Naive thymus-derived CD4-positive, alpha-beta T cell (primary cell): ENCODE data around the gene DOCK2. TPM values are rescaled to one million over a fixed set of nuclear protein-coding genes. Genes with fewer than 3 reads are reported as not detected.
A peak's percentile ranks its signal among the peaks of the same experiment; 100 is the strongest.

Experiments
- ATAC-seq: fragments of 150-1000 bp; cut with Tn5 transposase; 2 replicates; pipeline ENCODE4 v1.10.0; 2021; ENCODE audit warnings: mild to moderate bottlenecking, moderate library complexity
- CTCF ChIA-PET: fragments of 350-600 bp; sonication (Branson Sonifier 250); formaldehyde crosslinking; loops from one replicate; lab custom pipeline; 2021; ENCODE audit warnings: antibody characterized with exemption; lab: Charles Lee
- POLR2A ChIA-PET: fragments of 350-600 bp; sonication (Branson Sonifier 250); formaldehyde crosslinking; loops from one replicate; lab custom pipeline; 2021; ENCODE audit warnings: antibody characterized with exemption, inconsistent platforms; lab: Charles Lee
- DNase-seq, 9 donors: peaks; one replicate each; pipeline versions ENCODE4 v3.0.0 to v3.0.0-alpha.2; 2020 to 2022; ENCODE audit warnings: mixed read lengths in 1 of 9
- H3K27ac ChIP-seq: one replicate; pipeline ENCODE4 v1.7.0; 2013; ENCODE audit warnings: mild to moderate bottlenecking, low read depth, low read length, moderate library complexity
- H3K27me3 ChIP-seq, 2 donors: one replicate each; pipeline ENCODE4 v1.7.0; 2013; ENCODE audit warnings: low read length in 2 of 2, mild to moderate bottlenecking in 2 of 2, moderate library complexity in 2 of 2; ENCODE audit not compliant: control insufficient read depth in 2 of 2, insufficient read depth in 2 of 2
- H3K36me3 ChIP-seq, 3 experiments: 1 replicate in 2 of 3; 2 replicates in 1 of 3; pipeline ENCODE4 v1.7.0; 2013; ENCODE audit warnings: low read length in 3 of 3, mild to moderate bottlenecking in 3 of 3, moderate library complexity in 1 of 3; ENCODE audit not compliant: insufficient read depth in 3 of 3, control insufficient read depth in 2 of 3
- H3K4me1 ChIP-seq, 2 donors: one replicate each; pipeline ENCODE4 v1.7.0; 2013; ENCODE audit warnings: low read length in 2 of 2, mild to moderate bottlenecking in 2 of 2, moderate library complexity in 1 of 2; ENCODE audit not compliant: control insufficient read depth in 2 of 2, insufficient read depth in 2 of 2
- H3K4me3 ChIP-seq: 2 replicates; pipeline ENCODE4 v1.7.0; 2013; ENCODE audit warnings: mild to moderate bottlenecking, low read length
- H3K9me3 ChIP-seq, 3 experiments: 1 replicate in 2 of 3; 2 replicates in 1 of 3; pipeline ENCODE4 v1.7.0; 2013; ENCODE audit warnings: low read length in 3 of 3; ENCODE audit not compliant: control insufficient read depth in 2 of 3
- H3K27ac Mint-ChIP-seq, 9 donors: one replicate each; pipeline ENCODE4 v1.8.0; 2020 to 2022; ENCODE audit warnings: mixed read lengths in 9 of 9, mild to moderate bottlenecking in 8 of 9, moderate library complexity in 5 of 9, inconsistent platforms in 2 of 9
- H3K27me3 Mint-ChIP-seq, 5 donors: one replicate each; pipeline ENCODE4 v1.8.0; 2021 to 2022; ENCODE audit warnings: mixed read lengths in 5 of 5, mild to moderate bottlenecking in 1 of 5
- H3K36me3 Mint-ChIP-seq, 5 donors: one replicate each; pipeline ENCODE4 v1.8.0; 2020 to 2022; ENCODE audit warnings: mixed read lengths in 5 of 5, mild to moderate bottlenecking in 3 of 5, inconsistent platforms in 1 of 5
- H3K4me1 Mint-ChIP-seq, 7 donors: one replicate each; pipeline ENCODE4 v1.8.0; 2020 to 2022; ENCODE audit warnings: mixed read lengths in 7 of 7, mild to moderate bottlenecking in 3 of 7, inconsistent platforms in 1 of 7
- H3K4me3 Mint-ChIP-seq, 10 donors: one replicate each; pipeline ENCODE4 v1.8.0; 2020 to 2022; ENCODE audit warnings: mild to moderate bottlenecking in 10 of 10, mixed read lengths in 10 of 10, moderate library complexity in 6 of 10, inconsistent platforms in 2 of 10
- H3K9me3 Mint-ChIP-seq, 11 donors: one replicate each; pipeline ENCODE4 v1.8.0; 2020 to 2022; ENCODE audit warnings: mixed read lengths in 11 of 11, mild to moderate bottlenecking in 4 of 11, inconsistent platforms in 1 of 11, moderate library complexity in 1 of 11
- intact Hi-C, 2 donors: fragments of 100-400 bp; cut with micrococcal nuclease; formaldehyde crosslinking; loops; one replicate each; pipeline ENCODE4 v1.15.1; 2023
- polyA plus RNA-seq, 2 donors: library from polyadenylated mRNA; unstranded; fragments of 300-500 nt; fragmentation: Illumina TruSeq; gene quantifications; one replicate each; pipeline ENCODE4 v1.2.3, GENCODE V29; 2021
- total RNA-seq, 6 experiments: library from RNA in 5 of 6; stranded (reverse) in 5 of 6; gene quantifications; 1 replicate in 5 of 6; 2 replicates in 1 of 6; pipeline ENCODE4 v1.2.3 and lab custom pipeline; 2021 to 2026

DOCK2 gene
- total and polyA plus RNA-seq, 7 experiments from 2014 or later: 63.7 to 345 (median 202) TPM

GRCh38 chr5:169796731-169797130 is 159.7 kb downstream of the DOCK2 start:
- CTCF ChIA-PET: no interaction called here
- H3K36me3 Mint-ChIP-seq: peaks cover 23 to 72% (median 43%) of the 10 kb centered on the region in 5 donors
- peaks cover 3 to 38% (median 13%) of the 10 kb centered on the region in 7 donors for H3K4me1 Mint-ChIP-seq
- Histone ChIP-seq H3K9me3 (no peaks in the 10 kb centered on the region), H3K27ac (no peak overlapping the region), H3K27me3 (no peaks in the 10 kb centered on the region), H3K36me3 (peaks cover 3 to 48% (median 3%) of the 10 kb centered on the region in 3 experiments), H3K4me3 (no peak overlapping the region), H3K4me1 (no peaks in the 10 kb centered on the region)
- DNase-seq (no peak), ATAC-seq (no peak)
- intact Hi-C loops: no loop called here
- POLR2A ChIA-PET: no interaction called here
- H3K9me3 Mint-ChIP-seq: no peaks in the 10 kb centered on the region
- no peaks in the 10 kb centered on the region for H3K27me3 Mint-ChIP-seq
- no peak overlapping the region for H3K4me3 Mint-ChIP-seq
- H3K27ac Mint-ChIP-seq: peak overlapping the region in 2 of 9 donors; percentile 15 to 63

GRCh38 chr5:169797577-169797976 is 160.5 kb downstream of the DOCK2 start:
- intact Hi-C loops: no loop called here
- DNase-seq (no peak), ATAC-seq (no peak)
- Histone ChIP-seq H3K27me3 (no peaks in the 10 kb centered on the region), H3K4me3 (no peak overlapping the region), H3K9me3 (no peaks in the 10 kb centered on the region), H3K4me1 (no peaks in the 10 kb centered on the region), H3K27ac (no peak overlapping the region), H3K36me3 (peaks cover 3 to 46% (median 3%) of the 10 kb centered on the region in 3 experiments)
- Mint-ChIP-seq H3K27me3 (no peaks in the 10 kb centered on the region), H3K4me1 (peaks cover 5 to 38% (median 13%) of the 10 kb centered on the region in 7 donors), H3K9me3 (no peaks in the 10 kb centered on the region), H3K36me3 (peaks cover 23 to 74% (median 47%) of the 10 kb centered on the region in 5 donors), H3K4me3 (no peak overlapping the region), H3K27ac (no peak overlapping the region)
- ChIA-PET POLR2A (interaction anchor here (0.6 kb wide), 1 partner anchor 126 kb away, joined by 3 read pairs; no protein-coding TSS in a partner anchor), CTCF (no interaction called here)

- intact Hi-C loops: no loop called here
- Histone ChIP-seq H3K27ac (no peak overlapping the region), H3K4me1 (no peaks in the 10 kb centered on the region), H3K9me3 (no peaks in the 10 kb centered on the region), H3K27me3 (no peaks in the 10 kb centered on the region), H3K4me3 (no peak overlapping the region), H3K36me3 (peaks cover 3 to 45% (median 9%) of the 10 kb centered on the region in 3 experiments)
- Mint-ChIP-seq H3K4me3 (no peak overlapping the region), H3K36me3 (peaks cover 23 to 75% (median 48%) of the 10 kb centered on the region in 5 donors), H3K9me3 (no peaks in the 10 kb centered on the region), H3K27me3 (no peaks in the 10 kb centered on the region), H3K27ac (no peak overlapping the region), H3K4me1 (peaks cover 11 to 35% (median 14%) of the 10 kb centered on the region in 7 donors)
- ChIA-PET CTCF (no interaction called here), POLR2A (no interaction called here)
- DNase-seq (no peak), ATAC-seq (no peak)
Measured at GRCh38 chr5:169798438-169798837, 161.4 kb downstream of the DOCK2 start.

GRCh38 chr5:169798906-169799660 is 162.0 kb downstream of the DOCK2 start:
- H3K9me3 Mint-ChIP-seq: no peaks in the 10 kb centered on the region
- Histone ChIP-seq H3K9me3 (no peaks in the 10 kb centered on the region), H3K4me3 (no peak overlapping the region), H3K36me3 (peaks cover 3 to 45% (median 6%) of the 10 kb centered on the region in 3 experiments), H3K27me3 (no peaks in the 10 kb centered on the region), H3K27ac (no peak overlapping the region), H3K4me1 (no peaks in the 10 kb centered on the region)
- CTCF ChIA-PET: no interaction called here
- ATAC-seq (no peak), DNase-seq (no peak)
- intact Hi-C loops: no loop called here
- H3K4me1 Mint-ChIP-seq: peaks cover 12 to 32% (median 20%) of the 10 kb centered on the region in 7 donors
- H3K27ac Mint-ChIP-seq: peak overlapping the region in 1 of 9 donors; percentile 4
- H3K27me3 Mint-ChIP-seq: no peaks in the 10 kb centered on the region
- POLR2A ChIA-PET: no interaction called here
- peaks cover 17 to 75% (median 49%) of the 10 kb centered on the region in 5 donors for H3K36me3 Mint-ChIP-seq
- H3K4me3 Mint-ChIP-seq: no peak overlapping the region

- intact Hi-C loops: no loop called here
- Histone ChIP-seq H3K4me1 (peaks cover 0 to 10% of the 10 kb centered on the region in 2 donors), H3K36me3 (peaks cover 3 to 54% (median 6%) of the 10 kb centered on the region in 3 experiments), H3K27ac (no peak overlapping the region), H3K9me3 (no peaks in the 10 kb centered on the region), H3K27me3 (no peaks in the 10 kb centered on the region), H3K4me3 (no peak overlapping the region)
- peaks cover 21 to 40% (median 34%) of the 10 kb centered on the region in 7 donors for H3K4me1 Mint-ChIP-seq
- no peak overlapping the region for H3K4me3 Mint-ChIP-seq
- no peak for DNase-seq
- H3K27me3 Mint-ChIP-seq: no peaks in the 10 kb centered on the region
- peaks cover 18 to 76% (median 52%) of the 10 kb centered on the region in 5 donors for H3K36me3 Mint-ChIP-seq
- no peak overlapping the region for H3K27ac Mint-ChIP-seq
- H3K9me3 Mint-ChIP-seq: no peaks in the 10 kb centered on the region
- ATAC-seq: peak; percentile 54
- ChIA-PET CTCF (no interaction called here), POLR2A (no interaction called here)
Measured at GRCh38 chr5:169801324-169801777, 164.3 kb downstream of the DOCK2 start.

- Histone ChIP-seq H3K4me1 (peaks cover 0 to 10% of the 10 kb centered on the region in 2 donors), H3K9me3 (no peaks in the 10 kb centered on the region), H3K27ac (no peak overlapping the region), H3K27me3 (no peaks in the 10 kb centered on the region), H3K36me3 (peaks cover 3 to 53% (median 6%) of the 10 kb centered on the region in 3 experiments), H3K4me3 (no peak overlapping the region)
- CTCF ChIA-PET: no interaction called here
- intact Hi-C loops: no loop called here
- Mint-ChIP-seq H3K4me1 (peaks cover 17 to 36% (median 33%) of the 10 kb centered on the region in 7 donors), H3K27me3 (no peaks in the 10 kb centered on the region), H3K27ac (no peak overlapping the region), H3K4me3 (no peak overlapping the region), H3K36me3 (peaks cover 14 to 74% (median 50%) of the 10 kb centered on the region in 5 donors), H3K9me3 (no peaks in the 10 kb centered on the region)
- no peak for ATAC-seq
- DNase-seq: no peak
- POLR2A ChIA-PET: no interaction called here
Measured at GRCh38 chr5:169801781-169802180, 164.7 kb downstream of the DOCK2 start.
